HepG2 (cell line): ENCODE data around the gene CSNK1D.
A peak's percentile ranks its signal among the peaks of the same experiment; 100 is the strongest.

Experiments
- BHLHE40 ChIP-seq: IDR thresholded peaks from 2 replicates; pipeline ENCODE4 v1.6.1; 2011; ENCODE audit warnings: low read length, improper control_type of control experiment
- CHD2 ChIP-seq: IDR thresholded peaks from 2 replicates; pipeline ENCODE4 v1.6.1; 2011; ENCODE audit warnings: low read depth, low read length, improper control_type of control experiment
- MXI1 ChIP-seq: IDR thresholded peaks from 3 replicates; pipeline ENCODE4 v1.6.1; 2012; ENCODE audit warnings: low read depth, low read length, inconsistent platforms, borderline replicate concordance
- NRL ChIP-seq: sonication (generic); formaldehyde crosslinking; IDR thresholded peaks from 2 replicates; pipeline ENCODE4 v1.5.0; 2020; ENCODE audit warnings: missing genetic modification reagents, mild to moderate bottlenecking, moderate library complexity, borderline replicate concordance
- RAD51 ChIP-seq: fragments of 450-650 bp; IDR thresholded peaks from 2 replicates; pipeline ENCODE4 v1.6.1; 2016; ENCODE audit warnings: borderline replicate concordance
- TF ChIP-seq, protein P1 (sequence below): sonication (generic); formaldehyde crosslinking; IDR thresholded peaks from 2 replicates; pipeline ENCODE4 v1.4.0; 2020; ENCODE audit warnings: low read depth, mild to moderate bottlenecking, missing genetic modification reagents
- TF ChIP-seq, protein P2 (sequence below): IDR thresholded peaks from 2 replicates; pipeline ENCODE4 v1.6.1; 2016
- TF ChIP-seq, protein P3 (sequence below): sonication (generic); formaldehyde crosslinking; IDR thresholded peaks from 2 replicates; pipeline ENCODE4 v1.5.0; 2020; ENCODE audit warnings: mild to moderate bottlenecking, missing genetic modification reagents, moderate library complexity

DNA sequence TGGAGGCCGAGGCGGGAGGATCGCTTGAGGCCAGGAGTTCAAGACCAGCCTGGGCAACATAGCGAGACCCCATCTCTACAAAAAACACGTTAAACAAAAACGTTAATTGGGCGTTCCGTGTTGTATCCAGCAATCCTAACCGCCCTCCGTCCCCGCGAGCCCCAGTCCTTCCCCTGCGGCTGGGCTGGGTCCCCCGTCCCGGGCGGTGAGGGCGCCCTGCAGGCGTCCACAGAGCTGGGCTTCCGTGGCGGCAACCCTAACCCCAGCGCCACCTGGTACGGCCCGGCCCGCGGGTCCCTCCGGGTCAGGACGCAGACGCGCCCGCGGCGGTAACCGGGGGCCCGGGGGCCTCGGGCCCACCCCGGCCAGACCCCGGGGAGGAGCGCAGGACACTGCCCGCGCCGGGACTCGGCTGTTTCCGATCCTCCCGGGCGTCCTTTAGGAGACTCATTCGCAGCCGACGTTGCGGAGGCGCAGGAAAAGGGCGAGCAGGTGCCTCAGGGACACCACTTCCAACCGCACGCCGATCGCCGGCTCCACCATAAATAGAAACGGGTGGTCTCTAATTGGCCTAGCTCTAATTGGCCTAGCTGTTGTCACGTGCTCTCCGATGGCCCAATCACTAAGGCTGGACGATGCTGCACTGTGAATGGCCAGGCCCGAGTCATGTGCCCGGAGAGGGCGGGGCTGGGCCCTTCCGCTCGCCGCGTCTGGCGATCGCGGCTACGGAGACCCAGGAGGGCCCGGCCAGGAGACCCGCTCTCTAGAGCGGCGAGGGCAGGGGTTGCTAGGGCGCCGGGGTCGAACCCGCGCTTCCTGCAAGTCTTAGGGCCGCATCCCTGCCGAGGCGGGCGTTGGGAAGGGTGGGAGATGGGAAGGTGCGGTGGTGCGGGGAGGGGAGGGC lies 19.0 kb upstream of the CSNK1D start:
- peak; percentile 90 for TF ChIP-seq NRL
- TF ChIP-seq, protein P1, sequence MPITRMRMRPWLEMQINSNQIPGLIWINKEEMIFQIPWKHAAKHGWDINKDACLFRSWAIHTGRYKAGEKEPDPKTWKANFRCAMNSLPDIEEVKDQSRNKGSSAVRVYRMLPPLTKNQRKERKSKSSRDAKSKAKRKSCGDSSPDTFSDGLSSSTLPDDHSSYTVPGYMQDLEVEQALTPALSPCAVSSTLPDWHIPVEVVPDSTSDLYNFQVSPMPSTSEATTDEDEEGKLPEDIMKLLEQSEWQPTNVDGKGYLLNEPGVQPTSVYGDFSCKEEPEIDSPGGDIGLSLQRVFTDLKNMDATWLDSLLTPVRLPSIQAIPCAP (CRISPR knock-in tag): no peak
- TF ChIP-seq, protein P2, sequence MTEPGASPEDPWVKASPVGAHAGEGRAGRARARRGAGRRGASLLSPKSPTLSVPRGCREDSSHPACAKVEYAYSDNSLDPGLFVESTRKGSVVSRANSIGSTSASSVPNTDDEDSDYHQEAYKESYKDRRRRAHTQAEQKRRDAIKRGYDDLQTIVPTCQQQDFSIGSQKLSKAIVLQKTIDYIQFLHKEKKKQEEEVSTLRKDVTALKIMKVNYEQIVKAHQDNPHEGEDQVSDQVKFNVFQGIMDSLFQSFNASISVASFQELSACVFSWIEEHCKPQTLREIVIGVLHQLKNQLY (CRISPR knock-in tag): peak; percentile 25; the same call in 1 of the 2 replicates
- peak; percentile 98 for TF ChIP-seq RAD51
- peak; percentile 43; the same call in 1 of the 2 replicates for TF ChIP-seq CHD2
- peak; percentile 85 for TF ChIP-seq BHLHE40
- peak; percentile 95; the same call in 2 of the 3 replicates for TF ChIP-seq MXI1
- TF ChIP-seq, protein P3, sequence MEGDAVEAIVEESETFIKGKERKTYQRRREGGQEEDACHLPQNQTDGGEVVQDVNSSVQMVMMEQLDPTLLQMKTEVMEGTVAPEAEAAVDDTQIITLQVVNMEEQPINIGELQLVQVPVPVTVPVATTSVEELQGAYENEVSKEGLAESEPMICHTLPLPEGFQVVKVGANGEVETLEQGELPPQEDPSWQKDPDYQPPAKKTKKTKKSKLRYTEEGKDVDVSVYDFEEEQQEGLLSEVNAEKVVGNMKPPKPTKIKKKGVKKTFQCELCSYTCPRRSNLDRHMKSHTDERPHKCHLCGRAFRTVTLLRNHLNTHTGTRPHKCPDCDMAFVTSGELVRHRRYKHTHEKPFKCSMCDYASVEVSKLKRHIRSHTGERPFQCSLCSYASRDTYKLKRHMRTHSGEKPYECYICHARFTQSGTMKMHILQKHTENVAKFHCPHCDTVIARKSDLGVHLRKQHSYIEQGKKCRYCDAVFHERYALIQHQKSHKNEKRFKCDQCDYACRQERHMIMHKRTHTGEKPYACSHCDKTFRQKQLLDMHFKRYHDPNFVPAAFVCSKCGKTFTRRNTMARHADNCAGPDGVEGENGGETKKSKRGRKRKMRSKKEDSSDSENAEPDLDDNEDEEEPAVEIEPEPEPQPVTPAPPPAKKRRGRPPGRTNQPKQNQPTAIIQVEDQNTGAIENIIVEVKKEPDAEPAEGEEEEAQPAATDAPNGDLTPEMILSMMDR: no peak
